GM20000 (cell line): ENCODE data around the gene PDX1.
"Not testable (repeated sequence)": the region's sequence is repeated elsewhere in the genome, so short reads cannot be mapped to it uniquely, and the experiment has no call there.

Experiments
- DNase-seq: peaks from one replicate; pipeline ENCODE4 v3.0.0; 2012; ENCODE audit warnings: low spot score
- CTCF ChIP-seq: IDR thresholded peaks from 2 replicates; pipeline ENCODE4 v1.5.1; 2012; ENCODE audit warnings: mild to moderate bottlenecking, control low read depth; ENCODE audit errors: extremely low read depth, missing control alignments

Gene PDX1

GRCh38 chr13:27961227-27962085 lies 41.7 kb downstream of the PDX1 start:
- TF ChIP-seq CTCF, result no peak
- DNase-seq, result peak; percentile 11

GRCh38 chr13:27962128-27962841 lies 42.5 kb downstream of the PDX1 start:
- no peak for TF ChIP-seq CTCF
- DNase-seq, result no peak

- no peak for DNase-seq
- no peak for TF ChIP-seq CTCF
Observed at GRCh38 chr13:27962982-27963381, 43.2 kb downstream of the PDX1 start.

- DNase-seq, result no peak
- no peak for TF ChIP-seq CTCF
Observed at GRCh38 chr13:27963491-27963890, 43.7 kb downstream of the PDX1 start.

- not testable (repeated sequence) for DNase-seq
Observed at GRCh38 chr13:27964206-27964605, 44.4 kb downstream of the PDX1 start.

GRCh38 chr13:27964741-27965323 lies 45.0 kb downstream of the PDX1 start:
- DNase-seq, result no peak
- TF ChIP-seq CTCF, result no peak

GRCh38 chr13:27965343-27965739 lies 45.5 kb downstream of the PDX1 start:
- no peak for TF ChIP-seq CTCF
- no peak for DNase-seq
